Amniotic epithelial cell (primary cell): ENCODE results near the gene SLC9A4.

Source experiments
- DNase-seq: peaks from one replicate; pipeline ENCODE4 v3.0.0-alpha.2; 2010; ENCODE audit warnings: low read depth

SLC9A4 gene

DNA sequence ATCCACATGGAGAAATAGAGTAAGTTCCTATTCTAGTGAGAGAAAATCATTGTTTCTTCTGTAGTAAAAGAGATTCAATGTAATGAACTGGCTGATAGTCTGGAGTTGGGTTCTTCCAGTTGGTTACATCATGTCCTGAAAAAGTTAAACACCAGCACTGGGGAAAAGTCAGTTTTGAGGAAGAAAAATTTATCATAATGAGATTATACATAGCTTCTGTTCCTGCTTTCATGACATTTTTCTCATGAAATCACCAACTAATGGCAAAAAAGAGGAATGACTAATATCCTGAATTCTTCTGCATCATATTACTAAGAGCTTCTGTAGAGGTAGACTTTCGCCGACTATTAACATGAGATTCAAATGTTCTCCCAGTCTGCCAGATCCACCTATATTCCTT is 77.1 kb downstream of the SLC9A4 start:
- DNase-seq = no peak

GRCh38 chr2:102551329-102552096 is 78.5 kb downstream of the SLC9A4 start:
- DNase-seq = peak; percentile 4

GRCh38 chr2:102553601-102554000 is 80.6 kb downstream of the SLC9A4 start:
- no peak for DNase-seq

GRCh38 chr2:102558463-102558862 is 85.4 kb downstream of the SLC9A4 start:
- DNase-seq = peak; percentile 85

GRCh38 chr2:102562542-102562941 is 89.5 kb downstream of the SLC9A4 start:
- DNase-seq = peak; percentile 9

- DNase-seq = no peak
Observed at GRCh38 chr2:102575888-102576287, 102.9 kb downstream of the SLC9A4 start.

- no peak for DNase-seq
Observed at GRCh38 chr2:102578376-102578775, 105.3 kb downstream of the SLC9A4 start.

DNA sequence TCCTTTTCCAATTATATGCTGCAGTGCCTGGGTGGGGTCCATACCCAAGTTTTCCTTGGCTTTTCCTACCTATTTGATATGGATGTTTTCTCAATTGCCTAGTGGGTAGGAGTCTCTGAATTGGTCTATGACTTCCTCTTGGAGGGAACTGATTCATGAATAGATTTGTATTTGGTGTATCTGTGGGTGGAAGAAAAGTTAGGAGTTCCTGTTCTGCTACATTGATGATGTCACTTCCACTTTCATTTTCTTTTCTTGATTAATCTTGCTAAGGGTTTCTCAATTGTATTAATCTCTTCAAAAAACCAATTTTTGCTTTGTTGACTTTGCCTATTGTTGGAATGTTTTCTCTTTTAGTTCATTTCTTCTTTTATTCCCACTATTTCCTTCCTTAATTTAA is 108.9 kb downstream of the SLC9A4 start:
- no peak for DNase-seq

GRCh38 chr2:102582845-102583244 is 109.8 kb downstream of the SLC9A4 start:
- no peak for DNase-seq
